Calu3 (cell line): ENCODE measurements around the gene IFITM2. TPM values are rescaled to one million over a fixed set of nuclear protein-coding genes. Genes with fewer than 3 reads are reported as not detected.
"Not testable (repeated sequence)": the region's sequence is repeated elsewhere in the genome, so short reads cannot be mapped to it uniquely, and the experiment has no call there.

Experiments
- BruUV-seq: library from RNA; stranded (reverse); fragments of 400-500 nt; replicated peaks from 2 replicates; lab custom pipeline; 2021; lab: Mats Ljungman, UMichigan
- CTCF ChIA-PET: fragments of 300-600 bp; sonication (Branson Sonifier 250); formaldehyde crosslinking; loops from one replicate; lab custom pipeline; 2022; ENCODE audit warnings: antibody characterized with exemption; lab: Charles Lee
- DNase-seq: peaks from one replicate; pipeline ENCODE4 v3.0.0; 2022
- H3K27ac Mint-ChIP-seq: one replicate; pipeline ENCODE4 v1.8.0; 2022; ENCODE audit warnings: mixed read lengths; ENCODE audit not compliant: unreplicated experiment
- H3K27me3 Mint-ChIP-seq: one replicate; pipeline ENCODE4 v1.8.0; 2022; ENCODE audit warnings: mixed read lengths; ENCODE audit not compliant: unreplicated experiment
- H3K36me3 Mint-ChIP-seq: one replicate; pipeline ENCODE4 v1.8.0; 2022; ENCODE audit warnings: mild to moderate bottlenecking, moderate library complexity, mixed read lengths; ENCODE audit not compliant: insufficient read depth, unreplicated experiment
- H3K4me1 Mint-ChIP-seq: one replicate; pipeline ENCODE4 v1.8.0; 2022; ENCODE audit warnings: mild to moderate bottlenecking, low read depth, mixed read lengths; ENCODE audit not compliant: unreplicated experiment
- H3K4me3 Mint-ChIP-seq: one replicate; pipeline ENCODE4 v1.8.0; 2022; ENCODE audit warnings: mild to moderate bottlenecking, low read depth, moderate library complexity, mixed read lengths; ENCODE audit not compliant: unreplicated experiment
- H3K9me3 Mint-ChIP-seq: one replicate; pipeline ENCODE4 v1.8.0; 2022; ENCODE audit warnings: low read depth, mixed read lengths; ENCODE audit not compliant: unreplicated experiment
- intact Hi-C: fragments of 100-400 bp; cut with micrococcal nuclease; formaldehyde crosslinking; loops from one replicate; pipeline ENCODE4 v1.10.0; 2022; ENCODE audit not compliant: unreplicated experiment
- total RNA-seq: library from RNA; stranded (reverse); gene quantifications from 2 replicates; pipeline ENCODE4 v1.2.3, GENCODE V29; 2022
- TF ChIP-seq, protein P1 (sequence below): fragments of 200-600 bp; IDR thresholded peaks from one replicate; pipeline ENCODE4 v1.8.0; 2022; ENCODE audit warnings: antibody characterized with exemption; ENCODE audit not compliant: unreplicated experiment

IFITM2 gene
- total RNA-seq, 1 experiment from 2014 or later = 29.1 TPM

DNA sequence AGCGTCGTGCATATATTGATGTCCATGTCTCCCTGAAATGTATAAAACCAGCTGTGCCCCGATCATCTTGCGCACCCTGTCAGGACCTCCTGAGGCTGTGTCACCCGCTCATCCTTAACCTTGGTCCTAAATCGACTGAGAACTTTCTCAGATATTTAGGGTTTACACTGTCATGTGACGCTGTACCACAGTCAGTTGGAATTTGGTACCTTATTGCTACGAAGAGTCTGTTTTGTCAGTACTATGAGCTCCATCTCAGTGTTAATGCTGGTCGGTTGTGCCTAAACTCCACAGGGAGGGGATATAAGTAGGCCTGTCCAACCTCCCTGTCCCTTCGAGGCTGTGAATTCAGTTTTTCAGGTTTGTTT lies 1.8 kb upstream of the IFITM2 start:
- TF ChIP-seq, protein P1, sequence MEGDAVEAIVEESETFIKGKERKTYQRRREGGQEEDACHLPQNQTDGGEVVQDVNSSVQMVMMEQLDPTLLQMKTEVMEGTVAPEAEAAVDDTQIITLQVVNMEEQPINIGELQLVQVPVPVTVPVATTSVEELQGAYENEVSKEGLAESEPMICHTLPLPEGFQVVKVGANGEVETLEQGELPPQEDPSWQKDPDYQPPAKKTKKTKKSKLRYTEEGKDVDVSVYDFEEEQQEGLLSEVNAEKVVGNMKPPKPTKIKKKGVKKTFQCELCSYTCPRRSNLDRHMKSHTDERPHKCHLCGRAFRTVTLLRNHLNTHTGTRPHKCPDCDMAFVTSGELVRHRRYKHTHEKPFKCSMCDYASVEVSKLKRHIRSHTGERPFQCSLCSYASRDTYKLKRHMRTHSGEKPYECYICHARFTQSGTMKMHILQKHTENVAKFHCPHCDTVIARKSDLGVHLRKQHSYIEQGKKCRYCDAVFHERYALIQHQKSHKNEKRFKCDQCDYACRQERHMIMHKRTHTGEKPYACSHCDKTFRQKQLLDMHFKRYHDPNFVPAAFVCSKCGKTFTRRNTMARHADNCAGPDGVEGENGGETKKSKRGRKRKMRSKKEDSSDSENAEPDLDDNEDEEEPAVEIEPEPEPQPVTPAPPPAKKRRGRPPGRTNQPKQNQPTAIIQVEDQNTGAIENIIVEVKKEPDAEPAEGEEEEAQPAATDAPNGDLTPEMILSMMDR = no peak
- H3K4me3 Mint-ChIP-seq = no peak overlapping the region
- intact Hi-C loops = loop anchor here (10.0 kb wide), 1 partner anchor 49 kb away; no protein-coding TSS in a partner anchor
- peaks cover 38% of the 10 kb centered on the region for H3K27me3 Mint-ChIP-seq
- no peak overlapping the region for H3K27ac Mint-ChIP-seq
- CTCF ChIA-PET = no interaction called here
- H3K9me3 Mint-ChIP-seq = no peaks in the 10 kb centered on the region
- DNase-seq = no peak
- H3K4me1 Mint-ChIP-seq = peaks cover 36% of the 10 kb centered on the region
- no peaks in the 10 kb centered on the region for H3K36me3 Mint-ChIP-seq
- BruUV-seq = no TSS peak

DNA sequence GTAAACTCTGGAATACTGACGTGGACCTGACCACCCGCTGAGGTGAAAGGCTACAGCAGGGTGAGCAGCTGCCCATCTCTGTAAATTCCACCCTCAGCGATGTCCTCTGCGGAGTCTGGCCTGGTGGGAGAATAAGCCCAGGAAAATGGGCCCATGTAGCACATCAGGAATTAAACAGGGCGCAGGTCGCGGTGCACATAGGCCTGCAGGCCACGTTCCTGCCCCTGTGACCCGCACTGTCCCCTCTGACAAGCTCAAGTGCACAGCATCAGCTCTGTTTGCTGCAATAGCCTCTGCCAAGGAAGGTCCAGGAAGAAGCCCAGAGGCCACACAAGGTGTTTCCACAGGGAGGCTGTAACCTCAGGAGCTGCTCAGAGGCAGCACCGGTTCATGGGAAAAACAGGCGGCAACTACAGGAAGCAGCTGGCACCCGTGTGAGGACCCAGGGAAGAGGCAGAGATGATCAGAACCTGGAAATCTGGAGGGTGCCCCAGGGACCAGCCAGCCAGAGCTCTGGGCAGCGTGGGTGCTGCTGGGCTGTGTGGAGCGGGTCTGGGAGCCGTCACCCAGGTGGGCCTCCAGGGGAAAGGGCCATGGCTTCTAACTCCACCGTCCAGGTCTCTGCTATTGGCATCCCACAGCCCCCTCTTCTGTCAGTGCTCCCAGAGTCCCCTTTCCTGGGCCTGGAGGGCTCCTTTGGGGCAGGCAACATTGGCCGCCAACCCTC lies 808 bp upstream of the IFITM2 start:
- no TSS peak for BruUV-seq
- intact Hi-C loops = loop anchor here (1.0 to 10.0 kb wide), 2 partner anchors 13 to 48 kb away; partner anchors contain the start of gene IFITM3
- TF ChIP-seq, protein P1 = no peak
- DNase-seq = no peak
- peaks cover 30% of the 10 kb centered on the region for H3K4me1 Mint-ChIP-seq
- no peak overlapping the region for H3K27ac Mint-ChIP-seq
- peaks cover 30% of the 10 kb centered on the region for H3K27me3 Mint-ChIP-seq
- no peaks in the 10 kb centered on the region for H3K36me3 Mint-ChIP-seq
- no peak overlapping the region for H3K4me3 Mint-ChIP-seq
- no peaks in the 10 kb centered on the region for H3K9me3 Mint-ChIP-seq
- CTCF ChIA-PET = no interaction called here

GRCh38 chr11:308740-309665 lies 1.4 kb downstream of the IFITM2 start:
- Mint-ChIP-seq H3K4me3 (peak overlapping the region; percentile 47), H3K27me3 (peaks cover 50% of the 10 kb centered on the region), H3K4me1 (peaks cover 27% of the 10 kb centered on the region)
- intact Hi-C loops = loop anchor here (10.0 kb wide), 1 partner anchor 46 kb away; no protein-coding TSS in a partner anchor
- not testable (repeated sequence) for H3K27ac Mint-ChIP-seq, BruUV-seq, H3K9me3 Mint-ChIP-seq, H3K36me3 Mint-ChIP-seq
- CTCF ChIA-PET = interaction anchor here (0.7 to 1.0 kb wide), 2 partner anchors 8 to 10 kb away, joined by 3 read pairs; no protein-coding TSS in a partner anchor
- DNase-seq = peak; percentile 28

DNA sequence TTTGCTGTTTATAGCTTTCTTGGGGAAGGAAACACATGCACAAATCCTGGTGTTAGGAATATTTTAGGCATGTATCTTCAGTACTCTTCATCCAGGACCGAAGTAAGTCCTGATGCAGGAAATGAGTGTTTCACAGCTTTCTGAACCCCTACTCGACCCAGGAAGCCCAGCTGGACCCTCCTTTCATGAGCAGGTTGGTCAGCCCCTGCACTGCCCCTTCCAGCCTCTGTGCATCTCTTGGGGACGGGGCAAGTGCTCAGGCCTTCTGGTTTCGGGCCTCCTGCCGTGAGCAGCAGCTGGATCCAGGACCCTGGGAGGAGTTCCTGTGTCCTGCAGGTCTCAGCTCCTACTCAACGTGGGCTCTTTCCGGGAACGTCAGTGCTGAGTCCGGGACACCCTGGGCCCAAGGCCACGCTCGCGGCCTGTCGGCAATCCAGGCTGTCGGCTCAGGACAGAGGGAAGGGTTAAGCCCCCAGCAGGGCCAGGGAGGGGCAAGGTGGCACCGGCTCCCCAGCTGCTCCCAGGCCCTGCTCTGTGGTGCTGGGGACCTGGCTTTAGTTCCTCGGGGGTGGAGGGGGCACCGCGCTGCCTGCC lies 2.5 kb downstream of the IFITM2 start:
- not testable (repeated sequence) for H3K9me3 Mint-ChIP-seq, BruUV-seq, H3K4me3 Mint-ChIP-seq, H3K36me3 Mint-ChIP-seq, H3K27ac Mint-ChIP-seq, DNase-seq
- CTCF ChIA-PET = interaction anchor here (0.7 to 1.0 kb wide), 2 partner anchors 9 kb away, joined by 3 read pairs; no protein-coding TSS in a partner anchor
- H3K4me1 Mint-ChIP-seq = peaks cover 33% of the 10 kb centered on the region
- intact Hi-C loops = loop anchor here (10.0 kb wide), 1 partner anchor 45 kb away; no protein-coding TSS in a partner anchor
- peaks cover 59% of the 10 kb centered on the region for H3K27me3 Mint-ChIP-seq

- H3K4me1 Mint-ChIP-seq = peaks cover 33% of the 10 kb centered on the region
- peaks cover 61% of the 10 kb centered on the region for H3K27me3 Mint-ChIP-seq
- H3K9me3 Mint-ChIP-seq, BruUV-seq, H3K27ac Mint-ChIP-seq, DNase-seq, H3K36me3 Mint-ChIP-seq, H3K4me3 Mint-ChIP-seq, intact Hi-C loops, CTCF ChIA-PET: not testable (repeated sequence)
Observed at GRCh38 chr11:311013-311748, 3.6 kb downstream of the IFITM2 start.
